HG03460 (cell line): Measurements from ENCODE around the gene DHX8.

Experiments
- ATAC-seq: cut with Tn5 transposase; IDR thresholded peaks from one replicate; pipeline ENCODE4 v1.9.1; 2021; ENCODE audit not compliant: unreplicated experiment

Gene DHX8

GRCh38 chr17:43521389-43521788, 37.6 kb downstream of the DHX8 start:
- no peak for ATAC-seq

- no peak for ATAC-seq
Observed at GRCh38 chr17:43524945-43525575, 41.3 kb downstream of the DHX8 start.

GRCh38 chr17:43526886-43527648, 43.3 kb downstream of the DHX8 start:
- ATAC-seq, result no peak

DNA sequence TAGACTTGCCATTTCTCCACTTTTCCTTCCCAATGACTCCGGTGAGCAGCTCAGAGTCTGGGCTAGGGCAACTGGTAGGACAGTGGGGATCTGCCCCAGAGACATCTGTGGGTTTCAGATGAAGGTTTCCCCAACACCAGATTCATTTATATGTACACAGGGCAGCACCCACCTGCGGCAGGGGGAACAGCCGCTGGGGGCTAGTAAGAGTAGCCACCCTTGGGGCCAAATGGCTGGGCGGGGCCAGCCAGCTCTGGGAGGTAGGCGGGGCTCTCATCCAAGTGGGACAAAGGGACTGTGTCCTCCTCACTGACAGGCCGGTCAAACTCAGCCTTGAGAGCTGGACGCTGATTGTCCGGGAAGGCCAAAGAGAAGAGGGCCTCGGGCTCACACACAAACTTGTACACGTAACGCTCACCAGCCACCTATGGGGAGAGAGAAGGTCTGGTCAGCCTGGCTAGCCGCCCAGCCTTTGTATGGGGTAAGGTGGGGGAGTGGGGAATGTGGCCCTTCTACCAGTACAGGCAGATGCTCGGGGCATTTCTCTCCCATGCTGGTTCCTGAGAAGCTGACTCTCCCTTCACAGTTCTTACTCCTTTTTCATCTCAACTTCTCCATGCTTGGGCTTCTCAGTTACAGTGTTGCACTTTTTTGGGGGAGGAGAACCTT, 44.7 kb downstream of the DHX8 start:
- ATAC-seq, result no peak

DNA sequence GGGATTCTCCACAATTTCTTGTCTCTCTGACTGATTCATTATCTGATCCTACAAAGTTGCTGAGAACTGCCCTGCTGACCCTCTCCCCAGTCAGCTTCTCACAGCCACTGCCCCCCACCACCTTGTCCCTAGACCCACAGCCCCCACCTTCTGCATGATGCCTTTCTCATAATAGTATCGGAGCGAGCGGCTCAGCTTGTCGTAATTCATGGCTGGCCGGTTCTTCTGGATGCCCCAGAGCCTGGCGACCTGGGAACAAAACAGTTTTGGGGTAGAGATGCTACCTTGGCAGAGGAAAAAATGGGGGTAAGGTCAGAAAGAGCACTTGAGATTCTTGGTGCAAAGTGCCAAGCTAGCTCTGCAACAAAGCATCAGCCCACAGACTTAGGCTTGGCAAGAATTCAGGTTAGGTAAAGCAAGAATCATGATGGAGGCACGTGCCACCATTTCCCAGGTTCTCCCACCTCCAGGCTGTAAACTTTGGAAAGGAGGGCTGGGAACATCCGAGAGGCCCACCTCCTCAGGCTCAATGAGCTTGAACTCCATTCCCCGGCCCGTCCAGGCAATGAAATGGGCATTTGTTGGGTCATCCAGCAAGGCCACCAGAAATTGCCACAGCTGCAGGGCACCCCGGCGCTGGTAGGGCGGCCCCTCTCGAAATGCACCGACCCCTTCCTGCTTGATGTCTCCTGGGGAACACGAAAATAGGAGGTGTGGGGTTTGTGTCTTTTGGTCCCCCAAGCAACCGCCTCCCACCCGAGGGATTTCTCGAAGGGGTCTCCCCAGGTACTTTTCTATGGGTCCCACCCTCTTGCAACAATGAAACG, 45.4 kb downstream of the DHX8 start:
- no peak for ATAC-seq

DNA sequence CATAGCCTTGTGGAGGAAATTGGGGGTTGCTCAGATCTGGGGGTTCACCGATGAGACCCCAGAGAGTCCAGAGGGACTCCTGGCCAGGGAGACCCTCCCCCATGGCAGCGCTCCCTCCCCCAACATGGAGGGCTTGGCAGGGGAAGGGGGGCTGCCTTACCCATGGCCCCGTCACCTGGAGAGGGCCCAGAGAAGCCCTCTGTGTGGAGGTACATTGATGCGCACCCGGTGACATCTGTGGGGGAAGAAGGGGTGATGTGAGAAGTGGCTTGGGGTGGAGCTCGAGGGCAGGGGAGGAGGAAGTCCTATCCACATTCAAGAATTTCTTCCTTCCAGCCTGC, 46.1 kb downstream of the DHX8 start:
- no peak for ATAC-seq

DNA sequence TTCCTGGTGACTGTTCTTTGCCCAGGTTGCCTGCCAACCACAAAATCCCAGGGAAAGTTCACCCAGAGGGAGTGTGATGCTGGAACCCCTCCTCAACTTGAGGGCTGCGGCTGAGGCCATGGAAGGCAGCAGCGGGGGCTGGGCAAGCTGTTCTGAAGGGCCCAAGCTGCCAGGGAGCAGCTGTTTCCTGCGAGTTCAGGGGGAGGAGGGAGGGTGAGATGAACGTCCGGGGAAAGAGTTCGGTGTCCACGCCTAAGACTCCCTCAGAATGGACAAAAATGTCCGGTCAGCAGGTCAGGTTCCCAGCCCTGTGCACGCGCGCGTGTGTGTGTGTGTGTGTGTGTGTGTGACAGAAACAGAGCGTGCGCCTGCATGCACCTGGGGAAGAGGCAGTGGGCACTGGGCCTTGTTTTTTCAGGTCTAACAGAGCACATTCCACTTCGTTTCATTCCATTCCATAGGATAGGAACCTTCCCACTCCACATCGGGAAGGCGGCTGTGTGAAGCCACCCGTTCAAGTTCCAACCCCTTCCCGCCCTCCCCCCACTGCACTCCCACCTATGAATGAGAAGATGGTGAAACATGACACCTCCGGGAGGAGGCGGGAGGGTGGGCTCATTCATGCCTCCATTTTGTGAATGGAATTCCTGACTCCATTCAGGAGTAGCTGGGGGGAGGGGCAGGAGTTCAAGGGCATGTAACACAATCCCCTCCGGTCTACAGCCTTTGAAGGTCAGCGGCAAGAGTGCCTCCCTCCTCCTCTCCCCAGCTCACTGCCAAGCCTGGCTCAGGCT, 46.7 kb downstream of the DHX8 start:
- no peak for ATAC-seq

- no peak for ATAC-seq
Observed at GRCh38 chr17:43531082-43531378, 47.3 kb downstream of the DHX8 start.

DNA sequence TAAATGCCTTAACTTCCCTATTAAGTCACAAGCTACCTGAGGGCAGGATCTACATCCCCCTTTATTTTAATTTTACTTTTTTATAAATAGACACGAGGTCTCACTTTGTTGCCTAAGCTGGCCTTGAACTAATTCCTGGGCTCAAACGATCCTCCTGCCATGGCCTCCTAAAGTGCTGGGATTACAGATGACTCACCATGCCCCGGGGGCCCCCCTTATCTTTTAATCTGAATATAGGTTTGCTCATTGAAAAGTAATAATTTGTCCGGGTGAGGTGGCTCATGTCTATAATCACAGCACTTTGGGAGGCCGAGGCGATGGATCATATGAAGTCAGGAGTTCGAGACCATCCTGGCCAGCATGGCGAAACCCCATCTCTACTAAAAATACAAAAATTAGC, 48.2 kb downstream of the DHX8 start:
- ATAC-seq, result no peak

DNA sequence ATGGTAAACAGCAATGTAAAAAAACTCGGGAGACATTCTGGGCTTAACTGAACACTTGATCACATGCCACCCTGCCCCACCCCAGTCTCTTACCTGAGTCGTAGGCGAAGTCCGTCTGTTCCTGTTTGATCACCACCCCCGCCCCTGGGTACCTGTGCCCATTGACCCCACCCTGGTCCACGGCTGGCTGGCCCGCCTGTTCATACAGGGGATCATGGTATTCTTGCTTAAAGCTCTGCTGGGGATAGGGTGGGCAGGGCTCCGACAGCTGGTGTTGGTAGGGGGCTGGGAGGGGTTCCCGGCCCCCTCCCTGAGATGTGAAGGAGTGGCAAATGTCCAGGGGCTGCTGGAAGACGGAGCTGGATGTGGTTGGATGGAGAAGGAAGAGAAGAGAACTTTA, 48.8 kb downstream of the DHX8 start:
- no peak for ATAC-seq

DNA sequence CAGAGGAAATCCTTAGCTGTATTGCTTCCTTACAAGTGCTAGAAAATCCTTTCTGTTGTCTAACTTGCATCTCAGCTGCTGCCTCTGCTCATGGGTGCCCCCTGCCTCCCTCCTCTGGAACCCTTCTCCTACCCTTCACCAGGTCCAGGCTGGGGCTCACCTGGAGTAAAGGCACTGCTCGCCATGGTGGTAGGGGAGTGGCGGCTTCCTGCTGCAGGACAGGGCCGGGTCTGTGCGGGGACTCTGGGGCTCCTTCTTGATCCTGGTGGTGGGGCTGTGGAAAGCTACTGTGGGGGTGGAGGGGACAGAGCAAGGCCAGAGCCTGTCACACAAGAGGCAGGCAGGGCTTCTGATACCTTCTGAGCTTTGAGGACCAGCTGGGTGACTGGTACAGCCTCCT, 49.9 kb downstream of the DHX8 start:
- no peak for ATAC-seq

DNA sequence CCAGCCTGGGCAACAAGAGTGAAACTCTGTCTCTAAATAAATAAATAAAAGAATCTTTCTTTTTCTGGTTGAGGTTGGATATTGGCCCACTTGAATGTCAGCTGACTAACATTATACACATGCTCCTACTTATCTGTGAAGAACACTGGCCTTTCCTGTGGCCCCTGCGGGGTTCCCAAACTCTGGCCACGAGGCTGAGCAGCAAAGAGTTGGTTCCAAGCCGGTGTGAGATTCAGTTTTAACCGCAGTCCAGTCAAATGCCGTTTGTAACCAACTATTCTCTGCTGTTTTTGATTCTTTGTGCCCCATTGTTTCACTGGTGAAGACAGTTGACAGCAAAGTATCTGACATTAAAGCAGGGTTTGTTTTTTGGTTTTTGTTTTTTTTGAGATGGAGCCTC, 51.1 kb downstream of the DHX8 start:
- ATAC-seq, result no peak

- no peak for ATAC-seq
Observed at GRCh38 chr17:43536236-43536992, 52.6 kb downstream of the DHX8 start.

- ATAC-seq, result no peak
Observed at GRCh38 chr17:43540821-43541674, 57.3 kb downstream of the DHX8 start.

GRCh38 chr17:43542859-43543258, 59.1 kb downstream of the DHX8 start:
- no peak for ATAC-seq

GRCh38 chr17:43543300-43543699, 59.5 kb downstream of the DHX8 start:
- ATAC-seq, result no peak

DNA sequence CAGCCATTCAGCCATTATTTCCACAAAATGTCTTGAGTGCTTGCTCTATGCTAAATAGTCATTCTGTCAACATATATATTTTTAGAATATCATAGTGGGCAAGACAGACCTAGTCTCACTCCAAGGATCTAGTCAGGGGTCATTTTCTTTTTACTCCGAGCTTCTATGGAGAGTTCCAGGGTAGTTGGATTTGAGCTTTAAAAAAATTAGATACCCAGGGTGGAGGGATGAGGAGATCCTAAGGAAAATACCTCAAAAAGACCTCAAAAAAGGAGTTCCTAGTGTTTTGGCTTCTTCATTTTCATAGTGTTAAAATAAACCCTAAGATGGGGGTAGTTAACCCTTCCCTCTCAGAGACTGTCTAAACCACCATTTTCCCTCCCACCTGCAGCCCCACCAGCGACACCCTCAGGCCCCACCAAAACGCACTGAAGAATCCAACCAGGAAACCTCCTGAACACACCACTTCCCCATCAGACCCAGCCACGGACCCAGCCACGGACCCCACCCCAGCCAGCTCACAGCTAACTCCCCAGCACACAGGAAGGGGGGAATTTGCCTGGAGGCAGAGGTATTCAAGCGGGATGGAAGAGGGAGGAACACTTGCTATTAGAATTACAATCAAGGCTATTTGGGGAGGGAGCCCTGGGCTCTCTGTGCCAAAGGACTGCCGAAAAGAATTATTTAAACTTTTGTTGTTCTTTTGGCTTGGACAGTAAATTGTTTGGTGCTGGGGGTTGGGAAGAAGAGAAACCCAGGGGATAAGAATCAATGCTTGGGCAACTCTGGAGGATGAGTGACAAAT, 60.2 kb downstream of the DHX8 start:
- ATAC-seq, result no peak

GRCh38 chr17:43545383-43545632, 61.5 kb downstream of the DHX8 start:
- peak; percentile 9 for ATAC-seq
